GM18909 (cell line): ENCODE data around the gene DLGAP1.

Source experiments
- ATAC-seq: cut with Tn5 transposase; IDR thresholded peaks from one replicate; pipeline ENCODE4 v1.9.1; 2021; ENCODE audit warnings: mild to moderate bottlenecking; ENCODE audit not compliant: unreplicated experiment, poor library complexity

The DLGAP1 gene

GRCh38 chr18:3914109-3914508 lies 541.0 kb downstream of the DLGAP1 start:
- ATAC-seq: no peak

- ATAC-seq: no peak
Measured at GRCh38 chr18:3912705-3913104, 542.4 kb downstream of the DLGAP1 start.

GRCh38 chr18:3911413-3911812 lies 543.7 kb downstream of the DLGAP1 start:
- no peak for ATAC-seq

- no peak for ATAC-seq
Measured at GRCh38 chr18:3910512-3910911, 544.6 kb downstream of the DLGAP1 start.

GRCh38 chr18:3907955-3908354 lies 547.2 kb downstream of the DLGAP1 start:
- ATAC-seq: no peak

- ATAC-seq: peak; percentile 68
Measured at GRCh38 chr18:3906116-3906750, 548.9 kb downstream of the DLGAP1 start.

GRCh38 chr18:3903337-3903736 lies 551.8 kb downstream of the DLGAP1 start:
- no peak for ATAC-seq

GRCh38 chr18:3902676-3903075 lies 552.4 kb downstream of the DLGAP1 start:
- no peak for ATAC-seq

- no peak for ATAC-seq
Measured at GRCh38 chr18:3901811-3902210, 553.3 kb downstream of the DLGAP1 start.

- ATAC-seq: no peak
Measured at GRCh38 chr18:3901042-3901441, 554.1 kb downstream of the DLGAP1 start.

- ATAC-seq: no peak
Measured at GRCh38 chr18:3900327-3900726, 554.8 kb downstream of the DLGAP1 start.

GRCh38 chr18:3898861-3899613 lies 556.1 kb downstream of the DLGAP1 start:
- no peak for ATAC-seq

GRCh38 chr18:3892152-3892551 lies 563.0 kb downstream of the DLGAP1 start:
- ATAC-seq: no peak

GRCh38 chr18:3891245-3891644 lies 563.9 kb downstream of the DLGAP1 start:
- no peak for ATAC-seq

GRCh38 chr18:3889803-3890202 lies 565.3 kb downstream of the DLGAP1 start:
- no peak for ATAC-seq

- ATAC-seq: no peak
Measured at GRCh38 chr18:3889121-3889520, 566.0 kb downstream of the DLGAP1 start.

- ATAC-seq: no peak
Measured at GRCh38 chr18:3886575-3887322, 568.4 kb downstream of the DLGAP1 start.

- peak; percentile 55 for ATAC-seq
Measured at GRCh38 chr18:3885209-3885792, 569.8 kb downstream of the DLGAP1 start.

GRCh38 chr18:3879836-3880120 lies 575.3 kb downstream of the DLGAP1 start:
- ATAC-seq: no peak

- no peak for ATAC-seq
Measured at GRCh38 chr18:3879114-3879835, 575.8 kb downstream of the DLGAP1 start.

GRCh38 chr18:3878401-3878800 lies 576.7 kb downstream of the DLGAP1 start:
- ATAC-seq: no peak
